HepG2 (cell line): ENCODE results near the gene SLC22A7. TPM values are rescaled to one million over a fixed set of nuclear protein-coding genes. Genes with fewer than 3 reads are reported as not detected.
A peak's percentile ranks its signal among the peaks of the same experiment; 100 is the strongest.

Source experiments
- ATAC-seq: fragments of 200-7000 bp; cut with Tn5 transposase; 3 replicates; pipeline ENCODE4 v1.9.1; 2020; ENCODE audit warnings: mild to moderate bottlenecking, moderate library complexity
- BruUV-seq: library from RNA; stranded (reverse); fragments of 400-500 nt; replicated peaks from 2 replicates; lab custom pipeline; 2021; lab: Mats Ljungman, UMichigan
- CTCF ChIA-PET: fragments of 300-600 bp; formaldehyde crosslinking; extraction: SDS; loops from one replicate; lab custom pipeline; 2021; ENCODE audit warnings: low total read pairs, inconsistent platforms, low intra/inter-chr PET ratio; lab: Yijun Ruan, JAX
- POLR2A ChIA-PET: fragments of 350-600 bp; sonication (Branson Sonifier 250); formaldehyde crosslinking; loops from one replicate; lab custom pipeline; 2020; ENCODE audit warnings: antibody characterized with exemption, inconsistent platforms; lab: Yijun Ruan, JAX
- DNase-seq: peaks from one replicate; pipeline ENCODE4 v3.0.0-alpha.2; 2015; ENCODE audit warnings: low spot score
- FAIRE-seq: peaks from 3 replicates; lab custom pipeline; 2011; peaks lifted over from hg19 to GRCh38; lab: Jason Lieb, UNC
- H2AFZ ChIP-seq: one replicate; pipeline ENCODE4 v1.6.1; 2011; ENCODE audit warnings: low read length, inconsistent platforms
- H3K27ac ChIP-seq: fragments of 300-600 bp; 3 replicates; pipeline ENCODE4 v1.8.0; 2011; ENCODE audit warnings: mixed run types, mild to moderate bottlenecking, mixed read lengths, low read length, inconsistent platforms; ENCODE audit not compliant: insufficient read depth; ENCODE audit errors: extremely low read length
- H3K27me3 ChIP-seq, 2 experiments: fragments of 200-600 bp in 1 of 2; 2 replicates in 1 of 2; 3 replicates in 1 of 2; pipeline versions ENCODE4 v1.6.0 to v1.8.0; 2011; ENCODE audit warnings: low read length in 2 of 2, mild to moderate bottlenecking in 2 of 2, moderate library complexity in 2 of 2, inconsistent platforms in 1 of 2; ENCODE audit not compliant: insufficient read depth in 2 of 2, control insufficient read depth in 1 of 2
- H3K36me3 ChIP-seq, 2 experiments: fragments of 200-600 bp in 1 of 2; replicated peaks in 1 of 2; 2 replicates in 1 of 2; 3 replicates in 1 of 2; pipeline versions ENCODE4 v1.5.1 to v1.8.0; 2011; ENCODE audit warnings: low read length in 2 of 2, inconsistent platforms in 1 of 2; ENCODE audit not compliant: insufficient read depth in 2 of 2, control insufficient read depth in 1 of 2
- H3K4me1 ChIP-seq: 2 replicates; pipeline ENCODE4 v1.5.1; 2012; ENCODE audit warnings: low read length, inconsistent platforms; ENCODE audit not compliant: insufficient read depth
- H3K4me2 ChIP-seq: 2 replicates; pipeline ENCODE4 v1.6.0; 2011; ENCODE audit warnings: low read depth, low read length, inconsistent platforms
- H3K4me3 ChIP-seq, 3 experiments: fragments of 200-600 bp in 1 of 3; sonication (generic), shearing (Covaris generic) in 1 of 3; replicated peaks in 1 of 3; 2 replicates each; pipeline ENCODE4 v1.5.1; 2011 to 2016; ENCODE audit warnings: low read length in 3 of 3, inconsistent platforms in 2 of 3, low read depth in 2 of 3, mild to moderate bottlenecking in 2 of 3, control low read depth in 1 of 3, mixed read lengths in 1 of 3; ENCODE audit not compliant: insufficient read depth in 1 of 3
- H3K79me2 ChIP-seq: one replicate; pipeline ENCODE4 v1.6.1; 2011; ENCODE audit warnings: low read length, inconsistent platforms; ENCODE audit not compliant: insufficient read depth
- H3K9ac ChIP-seq: 2 replicates; pipeline ENCODE4 v1.6.0; 2011; ENCODE audit warnings: mild to moderate bottlenecking, low read depth, low read length, inconsistent platforms; ENCODE audit not compliant: insufficient read depth
- H3K9me3 ChIP-seq: 2 replicates; pipeline ENCODE4 v1.5.1; 2012; ENCODE audit warnings: mild to moderate bottlenecking, low read length
- H4K20me1 ChIP-seq: 2 replicates; pipeline ENCODE4 v1.6.0; 2011; ENCODE audit warnings: inconsistent platforms, mild to moderate bottlenecking, low read length, moderate library complexity; ENCODE audit not compliant: insufficient read depth
- AGO2 ChIP-seq: fragments of 200-400 bp; formaldehyde crosslinking; optimal IDR thresholded peaks from 2 replicates; pipeline ENCODE3; 2017; ENCODE audit warnings: mild to moderate bottlenecking, low read depth, low read length, moderate library complexity
- EP300 ChIP-seq, 3 experiments: sonication (generic) in 1 of 3; formaldehyde crosslinking in 1 of 3; IDR thresholded peaks; 2 replicates each; pipeline versions ENCODE4 v1.5.1 to v1.6.1; 2011 to 2020; ENCODE audit warnings: low read depth in 2 of 3, low read length in 2 of 3, borderline replicate concordance in 1 of 3, improper control_type of control experiment in 1 of 3, mild to moderate bottlenecking in 1 of 3, missing genetic modification reagents in 1 of 3, moderate library complexity in 1 of 3
- FOXA3 ChIP-seq: IDR thresholded peaks from 2 replicates; pipeline ENCODE4 v1.6.1; 2016; ENCODE audit warnings: missing genetic modification reagents, missing compliant biosample characterization
- HNRNPLL ChIP-seq: fragments of 200-400 bp; formaldehyde crosslinking; IDR thresholded peaks from 2 replicates; pipeline ENCODE4 v1.6.1; 2017; ENCODE audit warnings: mild to moderate bottlenecking, low read depth, low read length; ENCODE audit not compliant: poor library complexity, severe bottlenecking
- NR2F1 ChIP-seq, 2 experiments: fragments of 450-650 bp in 1 of 2; formaldehyde crosslinking in 1 of 2; IDR thresholded peaks; 2 replicates each; pipeline versions ENCODE4 v1.5.0 to v1.6.1; 2016 to 2020; ENCODE audit warnings: mild to moderate bottlenecking in 1 of 2, missing compliant biosample characterization in 1 of 2, missing genetic modification reagents in 1 of 2, moderate library complexity in 1 of 2
- RBM39 ChIP-seq: fragments of 200-400 bp; formaldehyde crosslinking; IDR thresholded peaks from one replicate; pipeline ENCODE4 v1.6.1; 2018; ENCODE audit warnings: antibody characterized with exemption, mild to moderate bottlenecking, low read depth, low read length; ENCODE audit not compliant: poor library complexity, severe bottlenecking
- SMAD3 ChIP-seq: sonication (generic); formaldehyde crosslinking; IDR thresholded peaks from 2 replicates; pipeline ENCODE4 v1.4.0; 2020; ENCODE audit warnings: missing genetic modification reagents
- ZFP82 ChIP-seq: sonication (generic); formaldehyde crosslinking; IDR thresholded peaks from 2 replicates; pipeline ENCODE4 v1.5.1; 2020; ENCODE audit warnings: mild to moderate bottlenecking, missing genetic modification reagents, borderline replicate concordance
- ZNF672 ChIP-seq: sonication (generic); formaldehyde crosslinking; IDR thresholded peaks from 2 replicates; pipeline ENCODE4 v1.8.1; 2022; ENCODE audit warnings: missing genetic modification reagents
- ZSCAN25 ChIP-seq: sonication (generic); formaldehyde crosslinking; IDR thresholded peaks from 2 replicates; pipeline ENCODE4 v1.8.0; 2022; ENCODE audit warnings: mild to moderate bottlenecking, missing genetic modification reagents
- WGBS: methylation state at CpG from one replicate; pipeline ENCODE4 v1.1.6; 2017; ENCODE audit warnings: low lambda C conversion rate; 5-methylcytosine and 5-hydroxymethylcytosine counted together
- in situ Hi-C: cut with HindIII; loops from 2 replicates; pipeline ENCODE4 v1.10.0; 2017; ENCODE audit warnings: low pct_unique_long_range_greater_than_20kb; ENCODE audit not compliant: extremely low pct_ligation_motif_present
- intact Hi-C: fragments of 100-400 bp; cut with micrococcal nuclease; formaldehyde crosslinking; loops from one replicate; pipeline ENCODE4 v1.10.0; 2022; ENCODE audit not compliant: unreplicated experiment
- polyA plus RNA-seq, 8 experiments: library from polyadenylated mRNA; depleted of rRNA in 3 of 8; stranded (reverse) in 7 of 8; unstranded in 1 of 8; fragments of >200 nt; fragmentation: Illumina TruSeq in 4 of 8; extraction: Trizol in 4 of 8; gene quantifications; 2 replicates each; pipeline versions ENCODE4 v1.2.1 to v1.2.3, GENCODE V29; 2011 to 2016; ENCODE audit warnings: low read depth in 4 of 8, missing spikeins in 1 of 8, mixed read lengths in 1 of 8; ENCODE audit not compliant: insufficient read depth in 1 of 8
- total RNA-seq, 5 experiments: library from RNA; depleted of rRNA; stranded (reverse); fragments of >200 nt; fragmentation: Illumina TruSeq; extraction: Trizol; gene quantifications; 2 replicates each; pipeline ENCODE4 v1.2.3, GENCODE V29; 2016; ENCODE audit warnings: low read depth in 1 of 5
- TF ChIP-seq, protein P1 (sequence below): sonication (generic); formaldehyde crosslinking; IDR thresholded peaks from 2 replicates; pipeline ENCODE4 v1.5.0; 2020; ENCODE audit warnings: missing genetic modification reagents, mild to moderate bottlenecking, borderline replicate concordance
- TF ChIP-seq, protein P2 (sequence below): sonication (generic); formaldehyde crosslinking; IDR thresholded peaks from 2 replicates; pipeline ENCODE4 v1.4.0; 2020; ENCODE audit warnings: missing genetic modification reagents, borderline replicate concordance
- TF ChIP-seq, protein P3 (sequence below): sonication (generic); formaldehyde crosslinking; IDR thresholded peaks from 2 replicates; pipeline ENCODE4 v1.4.0; 2020; ENCODE audit warnings: missing genetic modification reagents

Gene SLC22A7
- total and polyA plus RNA-seq, 2 of the 13 experiments (the other 11 are each of a cell fraction or from before 2014, with no cell fraction given): 5.3 to 22.6 TPM

DNA sequence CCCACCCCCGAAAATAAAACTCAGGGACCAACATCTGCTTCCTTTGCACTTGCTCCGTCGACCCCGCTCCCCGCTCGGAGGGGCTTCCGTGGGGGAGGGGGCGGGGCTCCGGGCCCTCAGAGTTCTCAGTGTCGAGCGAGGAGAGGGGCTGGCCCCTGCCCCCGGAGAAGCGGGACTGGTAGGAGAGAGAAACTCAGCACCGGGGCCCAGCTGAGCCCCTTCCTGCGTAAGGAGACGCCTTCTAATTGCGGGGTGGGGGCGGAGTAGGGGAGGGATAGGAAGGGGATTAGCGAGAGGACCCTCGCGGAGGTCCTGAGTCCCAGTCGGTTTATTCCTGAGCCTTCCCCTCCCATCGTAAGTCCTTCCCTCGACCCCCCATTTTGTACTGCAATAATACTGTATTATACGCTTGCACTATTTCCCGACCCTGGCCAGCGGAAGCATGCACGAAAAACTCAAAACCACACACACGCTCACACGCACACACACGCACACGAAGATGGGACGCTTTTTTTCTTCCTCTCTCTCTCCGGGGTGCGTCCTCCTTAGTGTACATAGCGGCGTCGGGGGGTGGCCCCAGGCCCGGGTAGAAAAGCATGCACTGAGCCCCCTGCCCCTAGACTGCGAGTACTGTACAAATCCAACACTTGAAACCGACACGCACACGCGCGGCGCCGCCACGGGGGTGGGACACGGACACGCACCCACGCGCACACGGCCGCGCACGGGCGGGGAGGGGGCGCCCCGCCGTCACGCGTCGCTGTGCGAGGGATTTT is 22.1 kb upstream of the SLC22A7 start:
- ChIA-PET CTCF (no interaction called here), POLR2A (interaction anchor here (0.6 to 20.0 kb wide), 10 partner anchors 8 to 297 kb away, joined by 3 to 314 read pairs (median 7); partner anchors contain the start of genes CRIP3, SLC22A7 and ZNF318)
- peak overlapping the region; percentile 97 for H3K9ac ChIP-seq
- H3K36me3 ChIP-seq: no peaks in the 10 kb centered on the region
- no peak for DNase-seq
- no peaks in the 10 kb centered on the region for H3K27me3 ChIP-seq
- ATAC-seq: no peak
- peaks cover 96% of the 10 kb centered on the region for H3K4me1 ChIP-seq
- intact Hi-C loops: no loop called here
- peak overlapping the region in 2 of 3 experiments; percentile 78 to 86; a peak in 5 of 6 replicates for H3K4me3 ChIP-seq
- no peaks in the 10 kb centered on the region for H3K9me3 ChIP-seq
- no TSS peak for BruUV-seq
- peaks cover 7% of the 10 kb centered on the region for H3K79me2 ChIP-seq
- peak overlapping the region; percentile 88 for H3K4me2 ChIP-seq
- no peaks in the 10 kb centered on the region for H4K20me1 ChIP-seq
- in situ Hi-C loops: no loop called here
- H3K27ac ChIP-seq: peak overlapping the region; percentile 94
- no peak for FAIRE-seq
- 69% methylated on average over 61 of the region's 64 CpGs for WGBS
- H2AFZ ChIP-seq: no peak overlapping the region
- TF ChIP-seq ZFP82 (CRISPR knock-in tag) (0 out of 2 replicates have a peak, but pooled peaks have one; percentile 3), RBM39 (peak; percentile 23), NR2F1 (CRISPR knock-in tag; IDR thresholded peaks at IDR 0.05) (no peak), SMAD3 (CRISPR knock-in tag) (no peak), FOXA3 (CRISPR knock-in tag) (no peak), AGO2 (peak; percentile 99), HNRNPLL (peak; percentile 29), ZNF672 (0 out of 2 replicates have a peak, but pooled peaks have one; percentile 28), ZSCAN25 (no peak), EP300 (IDR thresholded peaks at IDR 0.05; ENCODE audit: low read depth in 2 of 2, low read length in 2 of 2) (no peak), EP300 (CRISPR knock-in tag; IDR thresholded peaks at IDR 0.05; ENCODE audit: borderline replicate concordance) (no peak)
- TF ChIP-seq, protein P1, sequence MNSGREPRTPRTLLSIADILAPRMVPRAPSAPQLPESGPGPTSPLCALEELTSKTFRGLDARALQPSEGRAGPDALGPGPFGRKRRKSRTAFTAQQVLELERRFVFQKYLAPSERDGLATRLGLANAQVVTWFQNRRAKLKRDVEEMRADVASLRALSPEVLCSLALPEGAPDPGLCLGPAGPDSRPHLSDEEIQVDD (CRISPR knock-in tag): peak; percentile 10; the same call in 1 of the 2 replicates
- TF ChIP-seq, protein P2, sequence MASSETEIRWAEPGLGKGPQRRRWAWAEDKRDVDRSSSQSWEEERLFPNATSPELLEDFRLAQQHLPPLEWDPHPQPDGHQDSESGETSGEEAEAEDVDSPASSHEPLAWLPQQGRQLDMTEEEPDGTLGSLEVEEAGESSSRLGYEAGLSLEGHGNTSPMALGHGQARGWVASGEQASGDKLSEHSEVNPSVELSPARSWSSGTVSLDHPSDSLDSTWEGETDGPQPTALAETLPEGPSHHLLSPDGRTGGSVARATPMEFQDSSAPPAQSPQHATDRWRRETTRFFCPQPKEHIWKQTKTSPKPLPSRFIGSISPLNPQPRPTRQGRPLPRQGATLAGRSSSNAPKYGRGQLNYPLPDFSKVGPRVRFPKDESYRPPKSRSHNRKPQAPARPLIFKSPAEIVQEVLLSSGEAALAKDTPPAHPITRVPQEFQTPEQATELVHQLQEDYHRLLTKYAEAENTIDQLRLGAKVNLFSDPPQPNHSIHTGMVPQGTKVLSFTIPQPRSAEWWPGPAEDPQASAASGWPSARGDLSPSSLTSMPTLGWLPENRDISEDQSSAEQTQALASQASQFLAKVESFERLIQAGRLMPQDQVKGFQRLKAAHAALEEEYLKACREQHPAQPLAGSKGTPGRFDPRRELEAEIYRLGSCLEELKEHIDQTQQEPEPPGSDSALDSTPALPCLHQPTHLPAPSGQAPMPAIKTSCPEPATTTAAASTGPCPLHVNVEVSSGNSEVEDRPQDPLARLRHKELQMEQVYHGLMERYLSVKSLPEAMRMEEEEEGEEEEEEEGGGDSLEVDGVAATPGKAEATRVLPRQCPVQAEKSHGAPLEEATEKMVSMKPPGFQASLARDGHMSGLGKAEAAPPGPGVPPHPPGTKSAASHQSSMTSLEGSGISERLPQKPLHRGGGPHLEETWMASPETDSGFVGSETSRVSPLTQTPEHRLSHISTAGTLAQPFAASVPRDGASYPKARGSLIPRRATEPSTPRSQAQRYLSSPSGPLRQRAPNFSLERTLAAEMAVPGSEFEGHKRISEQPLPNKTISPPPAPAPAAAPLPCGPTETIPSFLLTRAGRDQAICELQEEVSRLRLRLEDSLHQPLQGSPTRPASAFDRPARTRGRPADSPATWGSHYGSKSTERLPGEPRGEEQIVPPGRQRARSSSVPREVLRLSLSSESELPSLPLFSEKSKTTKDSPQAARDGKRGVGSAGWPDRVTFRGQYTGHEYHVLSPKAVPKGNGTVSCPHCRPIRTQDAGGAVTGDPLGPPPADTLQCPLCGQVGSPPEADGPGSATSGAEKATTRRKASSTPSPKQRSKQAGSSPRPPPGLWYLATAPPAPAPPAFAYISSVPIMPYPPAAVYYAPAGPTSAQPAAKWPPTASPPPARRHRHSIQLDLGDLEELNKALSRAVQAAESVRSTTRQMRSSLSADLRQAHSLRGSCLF (CRISPR knock-in tag): no peak
- TF ChIP-seq, protein P3, sequence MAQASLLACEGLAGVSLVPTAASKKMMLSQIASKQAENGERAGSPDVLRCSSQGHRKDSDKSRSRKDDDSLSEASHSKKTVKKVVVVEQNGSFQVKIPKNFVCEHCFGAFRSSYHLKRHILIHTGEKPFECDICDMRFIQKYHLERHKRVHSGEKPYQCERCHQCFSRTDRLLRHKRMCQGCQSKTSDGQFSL (CRISPR knock-in tag): no peak
